Body of pancreas (tissue), 4 donors: Measurements from ENCODE around the gene MED12L. TPM values are rescaled to one million over a fixed set of nuclear protein-coding genes. Genes with fewer than 3 reads are reported as not detected.

Experiments
- ATAC-seq: fragments of 150-250 bp; one replicate; pipeline ENCODE4 v1.9.1; 2016
- DNase-seq, 4 donors: peaks; one replicate each; pipeline ENCODE4 v3.0.0-alpha.2; 2019
- H3K27ac ChIP-seq, 4 donors: fragments of 200-600 bp; sonication (generic); 1 replicate in 3 of 4; 2 replicates in 1 of 4; pipeline versions ENCODE4 v1.5.1 to v1.6.1; 2016 to 2019; ENCODE audit warnings: mild to moderate bottlenecking in 1 of 4, mixed read lengths in 1 of 4, moderate library complexity in 1 of 4
- H3K27me3 ChIP-seq, 2 donors: fragments of 200-600 bp; sonication (generic); one replicate each; pipeline ENCODE4 v1.6.0; 2016; ENCODE audit warnings: mild to moderate bottlenecking in 1 of 2
- H3K36me3 ChIP-seq, 2 donors: fragments of 200-600 bp; sonication (generic); replicated peaks in 1 of 2; 2 replicates each; pipeline ENCODE4 v1.5.1; 2016; ENCODE audit warnings: low read depth in 2 of 2; ENCODE audit not compliant: insufficient read depth in 1 of 2
- H3K4me1 ChIP-seq: fragments of 200-600 bp; sonication (generic); one replicate; pipeline ENCODE4 v1.6.0; 2016
- H3K4me3 ChIP-seq, 2 donors: fragments of 200-600 bp; sonication (generic); 1 replicate in 1 of 2; 2 replicates in 1 of 2; pipeline ENCODE4 v1.5.1; 2016 to 2019
- H3K9me3 ChIP-seq, 3 donors: fragments of 200-600 bp; sonication (generic); 1 replicate in 2 of 3; 2 replicates in 1 of 3; pipeline ENCODE4 v1.5.1; 2016
- CTCF ChIP-seq, 7 experiments: fragments of 450-650 bp in 4 of 7; fragments of 200-600 bp in 3 of 7; sonication (generic) in 3 of 7; IDR thresholded peaks; one replicate each; pipeline ENCODE4 v1.5.1; 2016 to 2019; ENCODE audit warnings: antibody characterized with exemption in 7 of 7
- POLR2A ChIP-seq, 3 donors: fragments of 450-650 bp; IDR thresholded peaks; one replicate each; pipeline ENCODE4 v1.6.1; 2016; ENCODE audit warnings: antibody characterized with exemption in 3 of 3, mild to moderate bottlenecking in 2 of 3
- WGBS, 2 donors: methylation state at CpG; one replicate each; pipeline ENCODE4 v1.1.5; 2017; 5-methylcytosine and 5-hydroxymethylcytosine counted together
- intact Hi-C: fragments of 100-400 bp; cut with DNase I; formaldehyde crosslinking; loops from one replicate; pipeline ENCODE4 v1.15.1; 2023
- total RNA-seq, 2 donors: library from RNA; depleted of rRNA; stranded (reverse); fragments of >200 nt; gene quantifications; one replicate each; pipeline ENCODE4 v1.1.0, GENCODE V29; 2016

The MED12L gene
- total RNA-seq: under 1 TPM; 0.33 to 0.78 TPM

DNA sequence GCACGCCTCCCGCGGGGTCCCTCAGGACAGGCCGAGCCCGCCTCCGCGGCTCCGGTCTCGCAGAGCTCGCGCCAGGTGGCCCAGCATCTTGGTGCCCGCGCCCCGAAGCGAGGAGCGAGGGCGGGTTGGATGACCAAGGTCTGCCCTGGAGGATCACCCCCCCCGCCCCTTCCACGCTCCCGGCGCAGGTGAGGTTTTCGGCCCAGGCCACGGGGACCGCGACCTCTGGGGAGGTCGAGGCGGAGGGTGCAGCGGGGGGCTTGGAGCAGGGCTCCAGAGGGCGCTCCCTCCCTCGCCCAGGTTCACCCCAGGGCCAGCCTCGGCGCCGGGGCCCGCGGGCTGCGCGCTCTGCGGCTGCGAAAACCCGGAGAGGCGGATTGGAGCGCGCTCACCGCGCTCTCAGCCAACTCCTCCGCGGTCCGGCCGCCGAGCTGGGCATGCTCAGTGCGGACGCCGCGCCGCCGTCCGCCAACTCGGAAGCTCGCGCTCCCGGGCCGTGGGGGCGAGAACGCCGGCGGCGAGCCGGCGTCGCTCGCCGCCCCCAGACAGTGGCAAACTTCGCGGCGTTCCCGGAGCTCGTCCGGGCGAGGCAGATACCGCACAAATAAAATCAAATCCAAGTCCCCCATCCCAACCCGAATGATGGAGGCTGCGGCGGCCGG lies at the start of gene MED12L:
Gene MED12L, plus strand, starts transcription at position 438 of the 662 bp plus-strand sequence. CDS start 1,263 bp downstream, outside the sequence.
- intact Hi-C loops: no loop called here
- no peaks in the 10 kb centered on the region for H3K9me3 ChIP-seq
- DNase-seq: peak; percentile 68 to 79 (median 71)
- H3K27me3 ChIP-seq: no peaks in the 10 kb centered on the region
- 1 to 4% methylated on average over 10 to 84 of the region's 84 CpGs for WGBS, 2 donors
- TF ChIP-seq POLR2A (IDR thresholded peaks at IDR 0.05) (no peak), CTCF (IDR thresholded peaks at IDR 0.05) (no peak)
- ATAC-seq: peak; percentile 88
- H3K36me3 ChIP-seq: no peaks in the 10 kb centered on the region
- peaks cover 27% of the 10 kb centered on the region for H3K4me1 ChIP-seq
- H3K4me3 ChIP-seq: peak within 1 kb of the TSS; percentile 27 to 67
- H3K27ac ChIP-seq: no peak within 1 kb of the TSS

DNA sequence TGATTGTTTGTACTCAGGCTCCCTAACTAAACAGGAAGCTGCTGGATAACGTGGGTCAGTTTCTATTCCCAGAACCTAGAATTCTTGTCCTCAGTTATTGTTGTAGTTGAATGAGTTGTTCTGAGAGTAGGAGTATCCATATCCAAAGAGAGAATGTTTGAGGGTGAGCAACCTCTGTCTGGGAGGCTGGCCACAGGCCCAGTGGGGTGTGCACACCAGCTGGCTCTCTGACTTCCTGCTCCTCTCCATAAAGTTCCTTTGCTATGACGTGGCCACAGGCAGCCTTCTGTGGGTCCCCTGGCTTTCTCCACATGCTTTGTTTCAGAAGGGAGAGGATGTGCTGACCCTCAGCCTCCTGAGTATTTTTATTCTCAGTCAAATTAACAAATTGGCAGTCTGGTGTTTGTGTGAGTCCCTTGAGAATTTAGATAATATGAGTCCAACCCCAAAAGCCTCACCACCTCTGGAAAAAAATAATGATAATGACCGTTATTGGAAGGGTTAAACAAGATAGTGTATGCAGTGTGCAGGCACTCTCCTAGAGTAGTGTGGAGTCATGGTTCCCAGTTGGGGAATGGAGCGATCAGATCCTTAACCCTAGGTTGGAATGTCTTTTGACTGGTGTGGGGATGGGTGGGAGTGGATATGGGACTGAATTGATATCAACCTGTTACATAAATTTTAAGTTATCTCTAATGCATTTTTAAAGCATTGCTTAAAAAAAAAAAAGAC lies 47.6 kb upstream of the MED12L start:
- no peak overlapping the region for H3K4me3 ChIP-seq
- no peaks in the 10 kb centered on the region for H3K4me1 ChIP-seq
- H3K27me3 ChIP-seq: no peaks in the 10 kb centered on the region
- TF ChIP-seq POLR2A (IDR thresholded peaks at IDR 0.05) (no peak), CTCF (IDR thresholded peaks at IDR 0.05) (no peak)
- intact Hi-C loops: no loop called here
- WGBS, 2 donors: 45 to 48% methylated on average over 4 of the region's 4 CpGs
- no peak overlapping the region for H3K27ac ChIP-seq
- ATAC-seq (no peak), DNase-seq (peak in 2 of 4 donors; percentile 11 to 44)
- no peaks in the 10 kb centered on the region for H3K36me3 ChIP-seq
- no peaks in the 10 kb centered on the region for H3K9me3 ChIP-seq

DNA sequence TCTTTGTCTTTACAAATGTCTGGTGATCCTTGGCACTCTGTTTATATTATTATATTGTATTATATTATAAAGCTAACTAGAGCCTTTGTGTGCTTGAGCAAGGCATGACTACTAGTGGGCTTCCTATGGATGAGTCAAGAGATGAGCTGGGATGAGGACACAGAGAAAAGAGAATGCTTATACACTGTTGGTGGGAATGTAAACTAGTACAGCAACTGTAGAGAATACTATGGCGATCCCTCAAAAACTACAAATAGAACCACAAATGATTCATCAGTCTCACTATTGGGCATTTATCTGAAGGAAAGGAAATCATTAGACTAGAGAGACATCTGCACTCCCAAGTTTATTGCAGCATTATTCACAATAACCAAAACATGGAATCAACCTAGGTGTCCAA lies 40.8 kb upstream of the MED12L start:
- no peak for DNase-seq

DNA sequence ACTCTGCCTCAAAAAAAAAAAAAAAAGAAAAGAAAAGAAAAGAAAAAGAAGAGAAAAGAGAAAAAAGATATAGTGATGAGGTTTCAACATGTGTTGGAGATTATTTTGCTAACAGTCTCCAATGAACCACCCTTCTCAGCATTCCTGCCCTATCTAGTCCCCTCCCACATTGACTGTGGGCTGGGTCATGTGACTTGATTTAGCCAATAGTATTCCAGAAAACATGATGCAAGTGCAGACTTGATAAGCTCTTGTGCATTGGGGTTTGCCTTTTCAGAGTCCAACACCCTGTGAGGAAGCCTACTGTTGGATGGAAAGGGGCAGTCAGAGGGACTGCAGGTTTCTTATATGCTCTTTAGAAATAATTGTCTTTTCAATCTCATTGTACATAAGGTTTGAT lies 37.8 kb upstream of the MED12L start:
- Histone ChIP-seq H3K9me3 (no peaks in the 10 kb centered on the region), H3K27me3 (no peaks in the 10 kb centered on the region), H3K27ac (no peak overlapping the region), H3K4me3 (no peak overlapping the region), H3K4me1 (no peaks in the 10 kb centered on the region), H3K36me3 (no peaks in the 10 kb centered on the region)
- ATAC-seq: no peak
- DNase-seq: no peak
- TF ChIP-seq CTCF (IDR thresholded peaks at IDR 0.05): no peak
- no peak for TF ChIP-seq POLR2A (IDR thresholded peaks at IDR 0.05)
- intact Hi-C loops: no loop called here

More for the DNA sequence above, 40.8 kb upstream of the MED12L start:
- no peak overlapping the region for H3K4me3 ChIP-seq
- no peak for TF ChIP-seq CTCF (IDR thresholded peaks at IDR 0.05)
- no peak for TF ChIP-seq POLR2A (IDR thresholded peaks at IDR 0.05)
- no peak for ATAC-seq
- 83 to 91% methylated on average over 1 of the region's 1 CpG for WGBS, 2 donors
- no peaks in the 10 kb centered on the region for H3K4me1 ChIP-seq
- intact Hi-C loops: no loop called here
- H3K36me3 ChIP-seq: no peaks in the 10 kb centered on the region
- H3K27me3 ChIP-seq: no peaks in the 10 kb centered on the region
- H3K27ac ChIP-seq: no peak overlapping the region
- H3K9me3 ChIP-seq: no peaks in the 10 kb centered on the region
